HG03565 (cell line): Measurements from ENCODE around the gene CORIN.

Experiments
- ATAC-seq: cut with Tn5 transposase; IDR thresholded peaks from one replicate; pipeline ENCODE4 v1.9.1; 2021; ENCODE audit warnings: mild to moderate bottlenecking, moderate library complexity; ENCODE audit not compliant: unreplicated experiment

CORIN gene, protein sequence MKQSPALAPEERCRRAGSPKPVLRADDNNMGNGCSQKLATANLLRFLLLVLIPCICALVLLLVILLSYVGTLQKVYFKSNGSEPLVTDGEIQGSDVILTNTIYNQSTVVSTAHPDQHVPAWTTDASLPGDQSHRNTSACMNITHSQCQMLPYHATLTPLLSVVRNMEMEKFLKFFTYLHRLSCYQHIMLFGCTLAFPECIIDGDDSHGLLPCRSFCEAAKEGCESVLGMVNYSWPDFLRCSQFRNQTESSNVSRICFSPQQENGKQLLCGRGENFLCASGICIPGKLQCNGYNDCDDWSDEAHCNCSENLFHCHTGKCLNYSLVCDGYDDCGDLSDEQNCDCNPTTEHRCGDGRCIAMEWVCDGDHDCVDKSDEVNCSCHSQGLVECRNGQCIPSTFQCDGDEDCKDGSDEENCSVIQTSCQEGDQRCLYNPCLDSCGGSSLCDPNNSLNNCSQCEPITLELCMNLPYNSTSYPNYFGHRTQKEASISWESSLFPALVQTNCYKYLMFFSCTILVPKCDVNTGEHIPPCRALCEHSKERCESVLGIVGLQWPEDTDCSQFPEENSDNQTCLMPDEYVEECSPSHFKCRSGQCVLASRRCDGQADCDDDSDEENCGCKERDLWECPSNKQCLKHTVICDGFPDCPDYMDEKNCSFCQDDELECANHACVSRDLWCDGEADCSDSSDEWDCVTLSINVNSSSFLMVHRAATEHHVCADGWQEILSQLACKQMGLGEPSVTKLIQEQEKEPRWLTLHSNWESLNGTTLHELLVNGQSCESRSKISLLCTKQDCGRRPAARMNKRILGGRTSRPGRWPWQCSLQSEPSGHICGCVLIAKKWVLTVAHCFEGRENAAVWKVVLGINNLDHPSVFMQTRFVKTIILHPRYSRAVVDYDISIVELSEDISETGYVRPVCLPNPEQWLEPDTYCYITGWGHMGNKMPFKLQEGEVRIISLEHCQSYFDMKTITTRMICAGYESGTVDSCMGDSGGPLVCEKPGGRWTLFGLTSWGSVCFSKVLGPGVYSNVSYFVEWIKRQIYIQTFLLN

DNA sequence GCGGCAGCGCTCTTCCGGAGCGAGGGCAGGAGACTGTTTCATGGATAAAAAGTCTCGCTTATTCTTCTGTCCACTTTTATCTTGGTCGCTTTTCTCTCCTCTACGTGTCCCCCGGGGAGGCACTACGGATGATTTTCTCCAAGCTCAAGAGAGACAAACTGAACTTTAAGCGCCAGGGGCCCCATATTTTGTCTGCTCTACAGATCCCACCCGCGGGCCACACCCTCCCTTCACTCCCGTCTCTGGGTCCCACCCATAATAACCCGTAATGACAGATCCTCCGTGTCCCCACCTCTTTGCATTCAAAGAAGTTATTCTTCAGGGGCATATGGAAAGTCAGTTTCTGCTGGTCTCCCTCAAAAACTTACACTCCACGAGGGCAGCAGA lies at the start of gene CORIN:
CORIN (minus strand) TSS at position 160 of the 387 bp plus-strand sequence; CDS start at position 42, 118 bp downstream.
- ATAC-seq, result no peak

DNA sequence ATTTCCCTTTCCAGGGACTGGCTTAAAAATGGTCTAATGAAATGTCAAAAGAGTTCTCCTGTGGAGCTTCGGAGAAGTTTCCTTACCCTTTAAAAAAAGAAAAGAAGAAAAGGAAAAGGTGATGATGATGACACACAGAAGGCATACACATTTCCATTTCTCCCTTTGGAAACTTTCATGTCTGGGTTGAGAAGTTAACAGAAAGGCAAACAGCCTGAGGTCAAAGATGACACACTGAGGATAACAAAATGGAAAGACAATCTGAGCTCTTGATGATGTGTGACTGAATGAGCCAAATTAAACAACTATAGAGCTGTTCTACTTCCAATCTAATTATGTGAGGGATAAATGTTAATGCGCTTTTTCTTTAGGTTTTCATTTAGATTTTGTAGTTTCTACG lies 44.4 kb upstream of the CORIN start:
- no peak for ATAC-seq

DNA sequence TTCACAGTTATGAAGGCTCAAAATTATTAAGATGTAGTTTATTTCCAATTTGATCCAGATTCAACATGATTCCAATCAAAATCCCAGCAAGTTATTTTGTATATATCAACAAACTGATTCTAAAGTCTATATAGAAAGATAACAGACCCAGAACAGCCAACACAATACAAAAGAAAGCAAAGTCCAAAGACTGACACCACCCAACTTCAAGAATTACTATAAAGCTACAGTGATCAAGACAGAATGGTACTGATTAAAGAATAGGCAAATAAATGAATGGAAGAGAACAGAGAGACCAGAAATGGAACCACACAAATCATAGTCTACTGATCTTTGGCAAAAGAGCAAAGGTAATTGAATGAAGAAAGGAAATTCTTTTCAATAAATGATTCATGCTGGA lies 41.6 kb upstream of the CORIN start:
- ATAC-seq, result no peak

DNA sequence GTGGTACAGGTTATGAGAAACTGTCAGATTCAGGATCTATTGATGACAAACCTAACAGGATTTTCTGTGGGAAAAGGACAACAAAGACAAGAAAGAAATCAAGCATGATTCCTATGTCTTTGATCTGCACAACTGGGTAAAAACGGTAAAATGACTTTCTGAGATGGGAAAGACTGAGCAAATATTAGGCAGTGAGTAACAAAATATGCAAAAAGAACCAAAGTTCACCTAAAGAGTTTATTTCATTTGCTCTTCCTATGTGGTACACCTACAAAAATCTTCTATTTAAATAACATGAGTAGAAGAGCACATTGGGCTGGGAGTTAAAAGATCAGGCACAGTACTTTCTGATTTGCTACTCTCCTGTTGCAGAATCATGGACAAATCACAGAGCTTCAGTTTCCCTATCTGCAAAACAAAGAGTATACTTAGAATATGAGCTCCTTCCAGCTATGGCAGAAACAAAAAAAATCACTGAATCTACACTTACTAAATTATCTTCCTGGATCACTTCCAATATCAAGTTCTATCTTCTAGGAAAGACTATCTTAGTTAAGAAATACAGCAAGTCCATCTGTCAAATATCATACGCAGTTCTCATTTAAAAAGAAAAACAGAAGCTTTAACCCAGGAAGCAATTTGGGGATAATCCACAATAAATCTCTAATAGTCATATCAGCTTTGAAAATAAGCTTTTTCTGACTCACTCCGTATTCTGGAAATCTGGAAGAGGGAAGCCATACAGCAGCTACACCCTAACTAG lies 39.1 kb upstream of the CORIN start:
- ATAC-seq, result no peak

DNA sequence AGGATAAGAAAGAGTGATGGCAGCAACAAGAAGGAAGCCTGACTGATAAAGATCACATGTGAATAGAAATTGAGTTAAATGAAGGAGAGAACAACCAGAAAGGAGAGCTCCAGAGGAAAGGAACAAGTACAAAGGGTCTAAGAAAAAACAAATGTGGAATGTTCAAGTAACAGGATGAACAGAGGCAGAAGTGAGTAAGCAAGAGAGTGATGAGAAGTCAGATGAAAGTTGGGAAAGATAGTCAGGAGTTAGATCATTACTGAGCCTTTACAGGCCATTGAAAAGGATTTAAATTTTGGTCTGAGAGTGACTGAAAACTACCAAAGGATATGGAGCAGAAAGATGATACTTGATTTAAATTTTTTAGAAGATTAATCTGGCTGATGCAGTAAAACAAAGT lies 38.4 kb upstream of the CORIN start:
- no peak for ATAC-seq

DNA sequence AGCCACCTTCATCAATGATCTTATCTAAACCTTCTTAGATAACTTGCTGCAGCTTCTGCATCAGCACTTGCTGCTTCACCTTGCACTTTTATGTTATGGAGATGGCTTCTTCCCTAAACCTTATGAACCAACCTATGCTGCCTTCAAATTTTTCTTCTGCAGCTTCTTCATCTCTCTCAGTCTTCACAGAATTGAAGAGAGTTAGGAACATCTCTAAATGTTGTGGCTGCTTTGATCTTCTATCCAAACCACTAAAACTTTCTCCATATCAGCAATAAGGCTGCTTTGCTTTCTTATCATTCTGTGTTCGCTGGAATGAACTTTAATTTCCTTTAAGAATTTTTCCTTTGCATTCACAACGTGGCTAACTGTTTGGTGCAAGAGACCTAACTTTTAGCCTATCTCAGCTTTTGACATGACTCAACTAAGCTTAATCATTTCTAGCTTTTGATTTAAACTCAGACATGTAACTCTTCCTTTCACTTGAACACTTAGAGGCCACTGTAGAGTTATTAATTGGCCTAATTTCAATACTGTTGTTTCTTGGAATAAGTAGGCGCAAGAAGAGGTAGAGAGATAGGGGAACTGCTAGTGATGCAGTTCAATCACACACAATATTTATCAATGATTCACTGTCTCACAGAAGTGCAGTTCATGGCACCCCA lies 36.1 kb upstream of the CORIN start:
- ATAC-seq, result no peak

DNA sequence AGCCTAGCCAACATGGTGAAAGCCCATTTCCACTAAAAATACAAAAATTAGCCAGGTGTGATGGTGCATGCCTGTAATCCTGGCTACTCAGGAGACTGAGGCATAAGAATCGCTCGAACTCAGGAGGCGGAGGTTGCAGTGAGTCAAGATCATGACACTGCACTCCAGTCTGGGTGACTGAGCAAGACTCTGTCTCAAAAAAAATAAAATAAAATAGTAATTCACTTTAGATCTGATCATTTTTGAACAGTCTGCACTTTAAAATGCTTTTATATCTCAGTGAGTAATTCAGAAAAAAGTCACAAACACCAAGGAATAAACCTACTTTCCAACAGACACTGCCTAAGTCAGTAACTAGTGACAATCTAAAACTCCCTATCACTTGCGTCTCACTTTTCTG lies 25.6 kb upstream of the CORIN start:
- ATAC-seq, result no peak

DNA sequence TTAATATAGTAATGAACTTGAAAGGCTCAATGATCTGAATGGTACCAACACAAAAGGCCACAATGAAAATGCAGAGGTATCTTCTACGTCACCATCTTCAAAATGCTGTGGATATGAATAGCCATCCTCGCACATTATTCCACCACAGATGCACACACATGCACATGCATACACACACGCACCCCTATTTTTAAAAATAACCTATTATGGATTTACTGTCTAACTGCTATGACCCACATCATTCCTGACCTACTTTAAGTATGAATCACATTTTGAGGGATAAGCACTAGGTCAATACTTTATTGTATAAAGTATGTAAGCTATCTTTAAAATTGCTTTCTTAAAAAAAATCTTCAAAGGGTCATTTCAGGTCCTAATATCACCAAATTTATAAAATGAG lies 24.4 kb upstream of the CORIN start:
- ATAC-seq, result no peak

DNA sequence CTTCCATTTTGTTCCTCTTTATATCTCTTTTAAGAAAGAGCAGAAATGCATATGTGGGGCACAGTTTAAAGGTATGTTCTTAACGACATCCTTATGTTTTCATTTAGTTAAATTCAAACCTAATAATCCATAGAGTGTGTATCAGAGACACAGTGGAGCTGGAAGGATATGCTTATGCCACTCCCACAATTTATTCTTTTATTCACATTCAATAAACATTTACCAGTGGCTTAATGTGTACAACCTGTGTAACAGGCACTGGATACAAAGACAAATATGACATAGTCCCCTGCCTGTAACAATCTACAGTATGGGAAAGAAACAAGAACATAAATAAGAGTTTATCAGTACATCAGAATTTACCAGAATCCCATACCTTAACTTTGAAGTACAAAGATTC lies 22.4 kb upstream of the CORIN start:
- no peak for ATAC-seq

DNA sequence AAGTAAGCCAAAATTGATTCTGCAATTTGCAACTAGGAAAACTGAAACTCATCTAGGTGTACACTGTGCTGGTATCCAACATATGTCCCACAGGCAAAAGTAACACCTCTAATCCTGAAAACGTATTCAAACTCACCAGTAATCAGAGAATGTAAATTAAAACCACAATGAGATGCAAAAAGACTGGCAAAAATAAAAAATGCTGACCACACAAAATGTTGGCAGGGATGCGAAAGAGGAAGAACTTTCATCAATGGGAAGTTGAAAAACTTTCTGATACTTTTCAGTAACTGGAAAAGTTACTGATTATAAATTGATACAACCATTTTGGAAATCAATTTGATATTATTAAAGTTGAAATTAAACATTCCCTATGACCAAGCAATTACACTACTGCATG lies 20.1 kb upstream of the CORIN start:
- no peak for ATAC-seq

DNA sequence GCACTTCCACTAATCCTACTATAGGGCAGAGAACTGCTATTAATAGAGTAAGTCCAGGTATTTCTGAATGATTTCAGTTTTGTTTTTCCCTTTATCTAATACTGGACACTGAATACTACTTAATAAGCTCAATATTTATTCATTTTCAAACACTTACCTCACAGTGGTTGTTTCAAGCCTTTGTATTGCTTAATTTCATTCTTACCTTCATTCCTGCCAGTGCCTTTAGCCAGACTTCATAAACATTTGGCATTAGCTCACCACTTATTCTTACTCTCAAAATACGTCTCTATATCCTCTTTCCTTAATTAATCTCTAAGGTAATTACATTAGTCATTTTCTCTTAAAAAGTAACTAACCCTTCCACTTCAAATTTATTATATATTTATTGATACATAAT lies 18.8 kb upstream of the CORIN start:
- ATAC-seq, result no peak

DNA sequence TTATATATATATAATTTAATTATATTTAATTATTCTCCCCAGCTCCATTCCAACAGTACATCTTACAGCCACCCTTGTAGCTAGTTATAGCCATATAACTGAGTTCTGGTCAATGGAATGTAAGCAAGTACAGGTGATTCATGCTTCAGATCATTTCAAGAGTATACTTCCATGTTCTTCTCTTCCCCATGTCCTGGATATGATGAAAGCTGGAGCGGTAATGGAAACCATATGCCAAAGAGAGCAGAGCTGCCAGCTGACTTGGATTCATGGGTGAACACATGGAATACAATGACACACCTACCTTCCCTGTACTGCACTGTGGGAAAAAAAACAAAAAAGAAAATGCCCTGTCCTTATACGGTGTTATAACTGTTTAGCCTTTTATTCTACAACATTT lies 17.5 kb upstream of the CORIN start:
- ATAC-seq, result no peak

DNA sequence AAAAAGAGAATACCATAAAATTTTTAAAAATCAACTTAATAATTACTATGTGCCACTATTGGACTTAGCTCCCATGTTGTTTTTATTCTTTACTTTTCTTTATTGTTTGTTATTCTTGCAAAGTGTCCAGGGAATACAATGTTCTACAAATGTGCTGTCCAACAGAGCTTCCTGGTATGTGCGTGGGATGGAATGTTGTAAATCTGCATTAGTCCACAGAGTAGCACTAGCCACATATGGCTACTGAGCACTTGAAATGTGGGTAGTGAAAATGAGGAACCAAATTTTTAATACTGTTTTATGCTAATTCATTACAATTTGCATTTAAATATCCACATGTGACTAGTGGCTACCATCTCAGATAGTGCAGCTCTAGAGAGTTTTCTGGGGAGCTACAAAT lies 14.3 kb upstream of the CORIN start:
- no peak for ATAC-seq

DNA sequence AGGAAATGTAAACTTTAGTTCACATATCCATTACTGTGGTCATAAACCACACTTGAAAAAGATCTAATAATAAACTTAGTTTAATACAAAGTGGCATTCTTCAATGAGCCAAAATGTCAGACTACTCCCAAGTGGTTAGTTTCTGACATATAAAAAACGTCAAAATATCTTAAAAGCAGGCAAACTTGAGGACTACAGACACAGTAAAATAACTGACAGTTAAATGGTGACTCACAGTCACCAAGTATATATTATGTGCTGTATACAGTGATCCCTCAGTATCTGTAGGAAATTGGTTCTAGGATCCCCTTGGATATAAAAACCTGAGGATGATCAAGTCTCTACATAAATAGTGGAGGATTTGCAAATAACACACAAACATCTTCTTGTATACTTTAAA lies 11.6 kb upstream of the CORIN start:
- ATAC-seq, result no peak

DNA sequence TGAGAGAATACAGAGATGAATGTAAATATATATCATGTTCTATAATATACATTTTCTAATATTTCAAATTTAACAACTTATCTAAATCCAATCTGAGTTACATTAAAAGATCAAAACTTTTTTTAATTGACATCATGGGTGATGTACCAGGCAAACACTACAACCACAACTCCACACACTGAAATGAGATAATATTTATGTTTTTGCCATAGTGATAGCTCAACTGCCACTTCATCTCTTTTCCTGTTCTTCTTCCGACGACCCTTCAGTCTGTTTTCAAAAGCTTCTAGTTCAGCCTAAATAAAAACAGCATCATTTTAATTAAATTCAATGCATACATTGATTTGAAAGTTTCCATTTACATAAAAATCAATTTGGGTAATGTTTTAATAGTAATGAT lies 10.2 kb upstream of the CORIN start:
- no peak for ATAC-seq

DNA sequence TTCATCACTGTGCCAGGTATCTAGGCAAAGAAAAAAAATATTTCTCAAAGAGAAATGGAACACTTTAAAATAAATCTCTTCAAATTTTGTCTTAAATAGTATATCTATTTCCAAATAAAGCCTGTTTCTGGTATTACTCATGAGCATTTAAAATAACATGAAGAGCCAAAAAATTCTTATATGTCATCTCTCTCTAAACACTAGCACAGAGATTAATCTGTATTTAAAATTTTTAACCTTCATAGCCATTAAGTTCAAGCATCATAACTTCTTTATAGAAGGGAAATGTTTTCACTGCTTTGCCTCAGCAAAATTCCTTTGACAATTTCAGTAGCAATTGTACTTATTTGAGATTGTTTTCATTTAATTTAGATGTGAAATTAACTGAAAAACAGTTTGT lies 5.1 kb upstream of the CORIN start:
- no peak for ATAC-seq

DNA sequence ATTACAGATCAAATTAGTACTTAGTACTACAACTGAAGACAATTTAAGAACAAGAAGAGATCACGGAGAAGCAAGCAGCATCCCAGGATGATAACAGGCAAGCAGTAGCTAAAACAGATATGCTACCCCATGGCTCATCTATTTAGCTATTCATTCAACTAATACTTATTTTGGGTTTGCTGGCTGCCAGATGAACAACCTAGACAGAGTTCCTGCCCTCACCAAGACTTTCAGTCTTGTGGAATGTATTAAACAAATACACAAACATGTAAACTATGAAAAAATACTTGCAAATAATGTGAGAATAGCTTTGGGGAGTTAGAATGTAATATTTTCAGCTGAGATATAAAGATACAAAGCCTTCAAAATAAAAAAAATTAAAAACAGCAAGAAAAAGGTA lies 2.4 kb upstream of the CORIN start:
- ATAC-seq, result no peak

DNA sequence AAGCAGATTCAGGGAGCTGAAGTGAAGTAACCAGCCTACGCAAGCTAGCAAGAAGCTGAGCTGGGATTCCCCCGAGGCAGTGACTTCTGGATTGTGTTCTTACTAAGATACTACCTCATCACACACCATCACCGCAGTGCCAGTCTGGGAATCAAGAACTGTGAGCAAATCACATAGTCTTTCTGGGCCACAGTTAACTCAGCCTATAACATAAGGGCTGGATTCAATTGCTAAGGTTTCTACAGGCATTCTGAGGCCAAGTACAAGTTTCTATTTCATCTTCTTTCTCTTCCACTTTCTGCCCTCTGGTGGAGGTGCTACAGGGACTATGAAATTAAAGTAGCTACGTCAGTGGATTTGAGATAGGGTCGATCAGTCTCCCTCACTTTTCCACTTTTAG lies 1.4 kb upstream of the CORIN start:
- peak; percentile 72 for ATAC-seq

DNA sequence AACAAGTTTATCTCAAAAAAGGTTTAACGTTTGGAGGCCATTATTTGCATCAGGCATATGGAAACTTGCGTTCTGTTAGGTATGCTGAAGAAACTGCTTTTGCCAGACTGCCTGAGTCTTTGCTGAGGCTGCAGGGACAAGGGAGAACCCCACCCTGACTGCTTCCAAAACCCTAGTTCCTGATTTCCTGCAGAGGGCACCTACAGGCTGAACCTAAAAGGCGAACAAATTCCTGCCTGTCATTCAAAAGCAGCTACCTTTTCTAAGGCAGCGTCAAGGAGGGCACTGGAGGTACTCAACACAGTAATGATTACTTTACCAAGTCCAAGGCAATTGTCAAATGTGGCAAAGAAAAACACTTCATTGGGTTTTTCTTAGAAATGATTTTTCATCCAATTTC lies 578 bp upstream of the CORIN start:
- no peak for ATAC-seq

DNA sequence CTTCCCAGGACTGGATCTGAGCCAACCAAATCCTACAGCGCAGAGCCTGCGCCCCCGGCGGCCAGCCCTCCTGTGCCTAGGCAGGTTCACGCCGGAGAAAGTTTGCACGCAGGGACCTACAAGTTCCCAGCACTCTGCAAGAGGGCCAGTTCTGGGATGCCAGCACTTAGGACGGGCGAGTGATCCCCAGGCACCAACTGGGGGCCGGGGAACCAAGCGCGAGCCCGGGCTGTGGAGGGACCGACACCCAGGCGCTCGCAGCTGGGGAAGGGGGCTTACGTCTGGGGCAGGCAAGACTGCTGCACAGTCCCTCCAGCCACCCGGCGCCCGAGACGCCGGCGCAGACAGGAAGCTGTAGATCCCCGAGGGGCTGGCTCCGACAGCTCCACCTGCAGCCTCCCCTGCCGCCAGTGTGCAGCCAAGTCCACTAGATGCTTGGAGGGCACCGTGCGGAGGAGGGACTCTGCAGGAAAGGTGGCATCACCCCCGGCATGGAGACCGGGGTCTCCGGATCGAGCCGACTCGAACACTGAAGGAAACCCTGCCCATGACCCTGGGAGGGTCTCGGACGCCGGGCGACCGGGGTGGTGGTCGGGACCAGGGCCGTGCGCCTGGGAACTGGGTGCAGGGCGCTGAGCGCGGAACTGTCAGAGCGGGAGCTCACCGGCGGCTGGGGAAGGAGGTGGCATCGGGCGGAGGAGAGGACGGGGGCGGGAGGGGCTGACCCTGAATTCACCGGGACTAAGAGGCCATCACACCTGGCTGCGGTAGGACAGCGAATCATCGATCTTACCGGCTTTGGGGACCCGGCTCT lies 566 bp downstream of the CORIN start:
- peak; percentile 29 for ATAC-seq
